IMR-90 (cell line): ENCODE results near the gene MRPL34. TPM values are rescaled to one million over a fixed set of nuclear protein-coding genes. Genes with fewer than 3 reads are reported as not detected.

ENCODE experiments used
- ATAC-seq: fragments of 200-7000 bp; cut with Tn5 transposase; 2 replicates; pipeline ENCODE4 v1.9.1; 2020; ENCODE audit warnings: low read depth, mild to moderate bottlenecking, moderate library complexity
- BruUV-seq: library from RNA; stranded (reverse); fragments of 400-500 nt; replicated peaks from 2 replicates; lab custom pipeline; 2021; lab: Mats Ljungman, UMichigan
- CTCF ChIA-PET: fragments of 300-600 bp; formaldehyde crosslinking; extraction: SDS; loops from one replicate; lab custom pipeline; 2021; ENCODE audit warnings: antibody characterized with exemption; lab: Yijun Ruan, JAX
- POLR2A ChIA-PET: fragments of 300-600 bp; sonication (Branson Sonifier 250); formaldehyde crosslinking; loops from one replicate; lab custom pipeline; 2022; ENCODE audit warnings: antibody characterized with exemption; ENCODE audit not compliant: unreplicated experiment; lab: Charles Lee
- DNase-seq: peaks from one replicate; pipeline ENCODE4 v3.0.0; 2013
- H2AFZ ChIP-seq: replicated peaks from 2 replicates; pipeline ENCODE3; 2013; ENCODE audit warnings: low read length, mild to moderate bottlenecking; ENCODE audit not compliant: poor library complexity
- H2AK5ac ChIP-seq: 2 replicates; pipeline ENCODE4 v1.6.1; 2013; ENCODE audit warnings: low read depth, low read length, inconsistent platforms
- H2AK9ac ChIP-seq: replicated peaks from 2 replicates; pipeline ENCODE3; 2013; ENCODE audit warnings: mild to moderate bottlenecking, low read depth, low read length, moderate library complexity; ENCODE audit not compliant: poor library complexity
- H2BK120ac ChIP-seq: 2 replicates; pipeline ENCODE4 v1.6.1; 2013; ENCODE audit warnings: low read depth, low read length, inconsistent platforms
- H2BK15ac ChIP-seq: 3 replicates; pipeline ENCODE4 v1.6.1; 2013; ENCODE audit warnings: low read depth, low read length, inconsistent platforms
- H2BK20ac ChIP-seq: 2 replicates; pipeline ENCODE4 v1.6.1; 2013; ENCODE audit warnings: low read depth, mild to moderate bottlenecking, inconsistent platforms, low read length, moderate library complexity
- H2BK5ac ChIP-seq: 2 replicates; pipeline ENCODE4 v1.6.1; 2013; ENCODE audit warnings: mild to moderate bottlenecking, low read depth, low read length, inconsistent platforms; ENCODE audit not compliant: poor library complexity, severe bottlenecking
- H3K14ac ChIP-seq: replicated peaks from 2 replicates; pipeline ENCODE4 v1.6.1; 2013; ENCODE audit warnings: low read depth, low read length, inconsistent platforms
- H3K18ac ChIP-seq: 2 replicates; pipeline ENCODE4 v1.6.1; 2013; ENCODE audit warnings: low read depth, low read length, control low read depth
- H3K23ac ChIP-seq: 2 replicates; pipeline ENCODE4 v1.6.1; 2013; ENCODE audit warnings: low read depth, low read length, inconsistent platforms
- H3K27ac ChIP-seq: 2 replicates; pipeline ENCODE4 v1.5.1; 2013; ENCODE audit warnings: mild to moderate bottlenecking, control low read depth, low read length; ENCODE audit not compliant: insufficient read depth
- H3K27me3 ChIP-seq: 2 replicates; pipeline ENCODE4 v1.6.1; 2013; ENCODE audit warnings: low read length; ENCODE audit not compliant: control insufficient read depth, insufficient read depth
- H3K36me3 ChIP-seq: 2 replicates; pipeline ENCODE4 v1.6.1; 2013; ENCODE audit warnings: low read length, mixed read lengths; ENCODE audit not compliant: control insufficient read depth, insufficient read depth
- H3K4ac ChIP-seq: 2 replicates; pipeline ENCODE4 v1.6.1; 2013; ENCODE audit warnings: low read depth, low read length, inconsistent platforms
- H3K4me1 ChIP-seq: 2 replicates; pipeline ENCODE4 v1.6.1; 2013; ENCODE audit warnings: low read length, mixed read lengths; ENCODE audit not compliant: control insufficient read depth, insufficient read depth
- H3K4me2 ChIP-seq: 2 replicates; pipeline ENCODE4 v1.6.1; 2013; ENCODE audit warnings: low read depth, mild to moderate bottlenecking, control low read depth, low read length, moderate library complexity
- H3K4me3 ChIP-seq: 2 replicates; pipeline ENCODE4 v1.5.1; 2013; ENCODE audit warnings: low read depth, mild to moderate bottlenecking, control low read depth, low read length, moderate library complexity; ENCODE audit not compliant: insufficient read depth
- H3K56ac ChIP-seq: 2 replicates; pipeline ENCODE4 v1.6.1; 2013; ENCODE audit warnings: low read length, inconsistent platforms; ENCODE audit not compliant: insufficient read depth; ENCODE audit errors: extremely low read depth
- H3K79me1 ChIP-seq, 2 experiments: 2 replicates each; pipeline ENCODE4 v1.6.1; 2013; ENCODE audit warnings: low read length in 2 of 2, inconsistent platforms in 1 of 2, low read depth in 1 of 2
- H3K9ac ChIP-seq: 2 replicates; pipeline ENCODE4 v1.6.1; 2013; ENCODE audit warnings: low read depth, low read length, control low read depth
- H3K9me1 ChIP-seq: 2 replicates; pipeline ENCODE4 v1.6.1; 2013; ENCODE audit warnings: low read length, inconsistent platforms; ENCODE audit not compliant: insufficient read depth
- H3K9me3 ChIP-seq: 2 replicates; pipeline ENCODE4 v1.6.1; 2013; ENCODE audit warnings: low read length; ENCODE audit not compliant: control insufficient read depth, insufficient read depth
- H4K20me1 ChIP-seq: 2 replicates; pipeline ENCODE4 v1.6.1; 2013; ENCODE audit warnings: low read length, inconsistent platforms; ENCODE audit not compliant: insufficient read depth
- H4K5ac ChIP-seq: 2 replicates; pipeline ENCODE4 v1.6.1; 2013; ENCODE audit warnings: mild to moderate bottlenecking, low read depth, low read length, control low read depth
- H4K8ac ChIP-seq, 2 experiments: 2 replicates each; pipeline ENCODE4 v1.6.1; 2013; ENCODE audit warnings: low read depth in 2 of 2, low read length in 2 of 2, control low read depth in 1 of 2, inconsistent platforms in 1 of 2
- H4K91ac ChIP-seq: 2 replicates; pipeline ENCODE4 v1.6.1; 2013; ENCODE audit warnings: low read depth, low read length, inconsistent platforms; ENCODE audit not compliant: insufficient read depth
- CEBPB ChIP-seq: IDR thresholded peaks from 2 replicates; pipeline ENCODE4 v1.6.1; 2012; ENCODE audit warnings: low read depth, low read length, improper control_type of control experiment
- CHD1 ChIP-seq: IDR thresholded peaks from 2 replicates; pipeline ENCODE4 v1.6.1; 2012; ENCODE audit warnings: low read depth, low read length, improper control_type of control experiment
- CTCF ChIP-seq: conservative IDR thresholded peaks from 2 replicates; pipeline ENCODE4 v1.5.1; 2012; ENCODE audit warnings: mild to moderate bottlenecking, low read depth, low read length, improper control_type of control experiment
- ELK1 ChIP-seq: fragments of 150-350 bp; IDR thresholded peaks from 2 replicates; pipeline ENCODE4 v1.6.1; 2016; ENCODE audit warnings: low read depth, mild to moderate bottlenecking, low read length, moderate library complexity, borderline replicate concordance
- FOS ChIP-seq: fragments of 150-350 bp; IDR thresholded peaks from 2 replicates; pipeline ENCODE4 v1.6.1; 2016; ENCODE audit warnings: low read depth, low read length
- MAFK ChIP-seq: IDR thresholded peaks from 2 replicates; pipeline ENCODE4 v1.6.1; 2012; ENCODE audit warnings: low read depth, low read length, improper control_type of control experiment
- MAZ ChIP-seq: IDR thresholded peaks from 2 replicates; pipeline ENCODE4 v1.6.1; 2012; ENCODE audit warnings: low read depth, mild to moderate bottlenecking, low read length, improper control_type of control experiment, moderate library complexity, borderline replicate concordance
- MXI1 ChIP-seq: IDR thresholded peaks from 2 replicates; pipeline ENCODE4 v1.6.1; 2012; ENCODE audit warnings: low read depth, mild to moderate bottlenecking, low read length, moderate library complexity, borderline replicate concordance
- NFE2L2 ChIP-seq: fragments of 150-350 bp; IDR thresholded peaks from 2 replicates; pipeline ENCODE4 v1.6.1; 2016; ENCODE audit warnings: low read depth, mild to moderate bottlenecking, low read length
- RAD21 ChIP-seq: IDR thresholded peaks from 2 replicates; pipeline ENCODE4 v1.6.1; 2012; ENCODE audit warnings: low read length, improper control_type of control experiment
- RCOR1 ChIP-seq: IDR thresholded peaks from 2 replicates; pipeline ENCODE4 v1.6.1; 2012; ENCODE audit warnings: mild to moderate bottlenecking, low read length, improper control_type of control experiment; ENCODE audit not compliant: insufficient replicate concordance
- RFX5 ChIP-seq: IDR thresholded peaks from 2 replicates; pipeline ENCODE4 v1.8.0; 2012; ENCODE audit warnings: low read depth, mild to moderate bottlenecking, low read length, moderate library complexity
- SMC3 ChIP-seq: fragments of 150-350 bp; IDR thresholded peaks from 2 replicates; pipeline ENCODE4 v1.6.1; 2016; ENCODE audit warnings: low read depth, mild to moderate bottlenecking, antibody characterized with exemption, low read length, moderate library complexity
- USF2 ChIP-seq: fragments of 150-350 bp; IDR thresholded peaks from 2 replicates; pipeline ENCODE4 v1.6.1; 2017; ENCODE audit warnings: mild to moderate bottlenecking, antibody characterized with exemption, low read length, low read depth
- WGBS, 2 experiments: methylation state at CpG; one replicate each; pipeline versions ENCODE4 v1.1.5 to v1.1.7; 2013; ENCODE audit warnings: missing lambda C conversion rate in 2 of 2; ENCODE audit not compliant: insufficient read length in 1 of 2; ENCODE audit errors: extremely low coverage in 2 of 2; 5-methylcytosine and 5-hydroxymethylcytosine counted together
- dilution Hi-C: fragments of 300-500 bp; cut with HindIII; formaldehyde crosslinking; loops from one replicate; pipeline ENCODE4 v1.14.3; 2018; ENCODE audit warnings: low sequenced_read_pairs; ENCODE audit not compliant: unreplicated experiment
- in situ Hi-C: fragments of 300-500 bp; cut with MboI; formaldehyde crosslinking; loops from 3 replicates; pipeline ENCODE4 v1.14.3; 2019; ENCODE audit warnings: low sequenced_read_pairs, inconsistent platforms, mixed read lengths
- intact Hi-C: fragments of 100-400 bp; cut with micrococcal nuclease; formaldehyde crosslinking; loops from 2 replicates; pipeline ENCODE4 v1.10.0; 2022
- polyA plus RNA-seq, 3 experiments: library from polyadenylated mRNA; depleted of rRNA; stranded (reverse); fragments of >200 nt; gene quantifications; 2 replicates each; pipeline ENCODE4 v1.2.3, GENCODE V29; 2012; ENCODE audit warnings: low replicate concordance in 1 of 3
- total RNA-seq: library from RNA; depleted of rRNA; stranded (reverse); fragments of >200 nt; gene quantifications from 2 replicates; pipeline ENCODE4 v1.2.3, GENCODE V29; 2012

Gene MRPL34
- total and polyA plus RNA-seq, 2 of the 4 experiments (the other 2 are of a cell fraction), result 7.3 to 37.0 TPM

GRCh38 chr19:17266026-17266425 lies 39.6 kb upstream of the MRPL34 start:
- no peaks in the 10 kb centered on the region for H3K9me3 ChIP-seq
- no peaks in the 10 kb centered on the region for H3K27me3 ChIP-seq
- H3K14ac ChIP-seq, result no peak overlapping the region
- H4K5ac ChIP-seq, result no peak overlapping the region
- DNase-seq, result no peak
- H2BK15ac ChIP-seq, result no peak overlapping the region
- no peak overlapping the region for H3K56ac ChIP-seq
- no peak overlapping the region for H3K4me2 ChIP-seq
- H4K91ac ChIP-seq, result no peak overlapping the region
- no peaks in the 10 kb centered on the region for H4K20me1 ChIP-seq
- no peak overlapping the region for H3K4me3 ChIP-seq
- no peak overlapping the region for H3K23ac ChIP-seq
- H3K18ac ChIP-seq, result no peak overlapping the region
- POLR2A ChIA-PET, result no interaction called here
- no peak overlapping the region for H2AK9ac ChIP-seq
- H2AFZ ChIP-seq, result no peak overlapping the region
- H3K36me3 ChIP-seq, result peaks cover 5% of the 10 kb centered on the region; the same call in 1 of the 2 replicates
- no peaks in the 10 kb centered on the region; the same call in 1 of the 2 replicates for H3K4me1 ChIP-seq
- intact Hi-C loops, result no loop called here
- H3K4ac ChIP-seq, result no peak overlapping the region
- CTCF ChIA-PET, result no interaction called here
- dilution Hi-C loops, result no loop called here
- TF ChIP-seq FOS (no peak), MAZ (no peak), RFX5 (no peak), RAD21 (no peak), MAFK (no peak), NFE2L2 (no peak), MXI1 (no peak), ELK1 (no peak), CEBPB (no peak), CTCF (no peak), USF2 (no peak), RCOR1 (no peak), SMC3 (no peak), CHD1 (no peak)
- H3K9me1 ChIP-seq, result no peaks in the 10 kb centered on the region
- no peak overlapping the region for H2AK5ac ChIP-seq
- H3K27ac ChIP-seq, result no peak overlapping the region
- peaks cover 0 to 18% of the 10 kb centered on the region in 2 experiments; a peak in 2 of 4 replicates for H3K79me1 ChIP-seq
- no peak overlapping the region for H3K9ac ChIP-seq
- no peak overlapping the region for H2BK120ac ChIP-seq
- no peak overlapping the region for H2BK5ac ChIP-seq
- BruUV-seq, result no TSS peak
- no peak for ATAC-seq
- in situ Hi-C loops, result no loop called here
- no peak overlapping the region; a peak in 1 of 4 replicates for H4K8ac ChIP-seq
- 90% methylated on average over 2 of the region's 7 CpGs; no CpG with 5 or more reads in 1 of the 2 experiments for WGBS, 2 experiments
- no peak overlapping the region for H2BK20ac ChIP-seq
